IMR-90 (cell line): ENCODE results near the gene SGPL1. TPM values are rescaled to one million over a fixed set of nuclear protein-coding genes. Genes with fewer than 3 reads are reported as not detected.
A peak's percentile ranks its signal among the peaks of the same experiment; 100 is the strongest.

Experiments
- ATAC-seq: fragments of 200-7000 bp; cut with Tn5 transposase; 2 replicates; pipeline ENCODE4 v1.9.1; 2020; ENCODE audit warnings: low read depth, mild to moderate bottlenecking, moderate library complexity
- BruUV-seq: library from RNA; stranded (reverse); fragments of 400-500 nt; replicated peaks from 2 replicates; lab custom pipeline; 2021; lab: Mats Ljungman, UMichigan
- CTCF ChIA-PET: fragments of 300-600 bp; formaldehyde crosslinking; extraction: SDS; loops from one replicate; lab custom pipeline; 2021; ENCODE audit warnings: antibody characterized with exemption; lab: Yijun Ruan, JAX
- POLR2A ChIA-PET: fragments of 300-600 bp; sonication (Branson Sonifier 250); formaldehyde crosslinking; loops from one replicate; lab custom pipeline; 2022; ENCODE audit warnings: antibody characterized with exemption; ENCODE audit not compliant: unreplicated experiment; lab: Charles Lee
- DNase-seq: peaks from one replicate; pipeline ENCODE4 v3.0.0; 2013
- H2AFZ ChIP-seq: replicated peaks from 2 replicates; pipeline ENCODE3; 2013; ENCODE audit warnings: low read length, mild to moderate bottlenecking; ENCODE audit not compliant: poor library complexity
- H2AK5ac ChIP-seq: 2 replicates; pipeline ENCODE4 v1.6.1; 2013; ENCODE audit warnings: low read depth, low read length, inconsistent platforms
- H2AK9ac ChIP-seq: replicated peaks from 2 replicates; pipeline ENCODE3; 2013; ENCODE audit warnings: mild to moderate bottlenecking, low read depth, low read length, moderate library complexity; ENCODE audit not compliant: poor library complexity
- H2BK120ac ChIP-seq: 2 replicates; pipeline ENCODE4 v1.6.1; 2013; ENCODE audit warnings: low read depth, low read length, inconsistent platforms
- H2BK15ac ChIP-seq: 3 replicates; pipeline ENCODE4 v1.6.1; 2013; ENCODE audit warnings: low read depth, low read length, inconsistent platforms
- H2BK20ac ChIP-seq: 2 replicates; pipeline ENCODE4 v1.6.1; 2013; ENCODE audit warnings: low read depth, mild to moderate bottlenecking, inconsistent platforms, low read length, moderate library complexity
- H2BK5ac ChIP-seq: 2 replicates; pipeline ENCODE4 v1.6.1; 2013; ENCODE audit warnings: mild to moderate bottlenecking, low read depth, low read length, inconsistent platforms; ENCODE audit not compliant: poor library complexity, severe bottlenecking
- H3K14ac ChIP-seq: replicated peaks from 2 replicates; pipeline ENCODE4 v1.6.1; 2013; ENCODE audit warnings: low read depth, low read length, inconsistent platforms
- H3K18ac ChIP-seq: 2 replicates; pipeline ENCODE4 v1.6.1; 2013; ENCODE audit warnings: low read depth, low read length, control low read depth
- H3K23ac ChIP-seq: 2 replicates; pipeline ENCODE4 v1.6.1; 2013; ENCODE audit warnings: low read depth, low read length, inconsistent platforms
- H3K27ac ChIP-seq: 2 replicates; pipeline ENCODE4 v1.5.1; 2013; ENCODE audit warnings: mild to moderate bottlenecking, control low read depth, low read length; ENCODE audit not compliant: insufficient read depth
- H3K27me3 ChIP-seq: 2 replicates; pipeline ENCODE4 v1.6.1; 2013; ENCODE audit warnings: low read length; ENCODE audit not compliant: control insufficient read depth, insufficient read depth
- H3K36me3 ChIP-seq: 2 replicates; pipeline ENCODE4 v1.6.1; 2013; ENCODE audit warnings: low read length, mixed read lengths; ENCODE audit not compliant: control insufficient read depth, insufficient read depth
- H3K4ac ChIP-seq: 2 replicates; pipeline ENCODE4 v1.6.1; 2013; ENCODE audit warnings: low read depth, low read length, inconsistent platforms
- H3K4me1 ChIP-seq: 2 replicates; pipeline ENCODE4 v1.6.1; 2013; ENCODE audit warnings: low read length, mixed read lengths; ENCODE audit not compliant: control insufficient read depth, insufficient read depth
- H3K4me2 ChIP-seq: 2 replicates; pipeline ENCODE4 v1.6.1; 2013; ENCODE audit warnings: low read depth, mild to moderate bottlenecking, control low read depth, low read length, moderate library complexity
- H3K4me3 ChIP-seq: 2 replicates; pipeline ENCODE4 v1.5.1; 2013; ENCODE audit warnings: low read depth, mild to moderate bottlenecking, control low read depth, low read length, moderate library complexity; ENCODE audit not compliant: insufficient read depth
- H3K56ac ChIP-seq: 2 replicates; pipeline ENCODE4 v1.6.1; 2013; ENCODE audit warnings: low read length, inconsistent platforms; ENCODE audit not compliant: insufficient read depth; ENCODE audit errors: extremely low read depth
- H3K79me1 ChIP-seq, 2 experiments: 2 replicates each; pipeline ENCODE4 v1.6.1; 2013; ENCODE audit warnings: low read length in 2 of 2, inconsistent platforms in 1 of 2, low read depth in 1 of 2
- H3K9ac ChIP-seq: 2 replicates; pipeline ENCODE4 v1.6.1; 2013; ENCODE audit warnings: low read depth, low read length, control low read depth
- H3K9me1 ChIP-seq: 2 replicates; pipeline ENCODE4 v1.6.1; 2013; ENCODE audit warnings: low read length, inconsistent platforms; ENCODE audit not compliant: insufficient read depth
- H3K9me3 ChIP-seq: 2 replicates; pipeline ENCODE4 v1.6.1; 2013; ENCODE audit warnings: low read length; ENCODE audit not compliant: control insufficient read depth, insufficient read depth
- H4K20me1 ChIP-seq: 2 replicates; pipeline ENCODE4 v1.6.1; 2013; ENCODE audit warnings: low read length, inconsistent platforms; ENCODE audit not compliant: insufficient read depth
- H4K5ac ChIP-seq: 2 replicates; pipeline ENCODE4 v1.6.1; 2013; ENCODE audit warnings: mild to moderate bottlenecking, low read depth, low read length, control low read depth
- H4K8ac ChIP-seq, 2 experiments: 2 replicates each; pipeline ENCODE4 v1.6.1; 2013; ENCODE audit warnings: low read depth in 2 of 2, low read length in 2 of 2, control low read depth in 1 of 2, inconsistent platforms in 1 of 2
- H4K91ac ChIP-seq: 2 replicates; pipeline ENCODE4 v1.6.1; 2013; ENCODE audit warnings: low read depth, low read length, inconsistent platforms; ENCODE audit not compliant: insufficient read depth
- BHLHE40 ChIP-seq: fragments of 150-350 bp; IDR thresholded peaks from 2 replicates; pipeline ENCODE4 v1.6.1; 2016; ENCODE audit warnings: mild to moderate bottlenecking, low read depth, low read length
- CHD1 ChIP-seq: IDR thresholded peaks from 2 replicates; pipeline ENCODE4 v1.6.1; 2012; ENCODE audit warnings: low read depth, low read length, improper control_type of control experiment
- MAFK ChIP-seq: IDR thresholded peaks from 2 replicates; pipeline ENCODE4 v1.6.1; 2012; ENCODE audit warnings: low read depth, low read length, improper control_type of control experiment
- WGBS, 2 experiments: methylation state at CpG; one replicate each; pipeline versions ENCODE4 v1.1.5 to v1.1.7; 2013; ENCODE audit warnings: missing lambda C conversion rate in 2 of 2; ENCODE audit not compliant: insufficient read length in 1 of 2; ENCODE audit errors: extremely low coverage in 2 of 2; 5-methylcytosine and 5-hydroxymethylcytosine counted together
- dilution Hi-C: fragments of 300-500 bp; cut with HindIII; formaldehyde crosslinking; loops from one replicate; pipeline ENCODE4 v1.14.3; 2018; ENCODE audit warnings: low sequenced_read_pairs; ENCODE audit not compliant: unreplicated experiment
- in situ Hi-C: fragments of 300-500 bp; cut with MboI; formaldehyde crosslinking; loops from 3 replicates; pipeline ENCODE4 v1.14.3; 2019; ENCODE audit warnings: low sequenced_read_pairs, inconsistent platforms, mixed read lengths
- intact Hi-C: fragments of 100-400 bp; cut with micrococcal nuclease; formaldehyde crosslinking; loops from 2 replicates; pipeline ENCODE4 v1.10.0; 2022
- polyA plus RNA-seq, 3 experiments: library from polyadenylated mRNA; depleted of rRNA; stranded (reverse); fragments of >200 nt; gene quantifications; 2 replicates each; pipeline ENCODE4 v1.2.3, GENCODE V29; 2012; ENCODE audit warnings: low replicate concordance in 1 of 3
- total RNA-seq: library from RNA; depleted of rRNA; stranded (reverse); fragments of >200 nt; gene quantifications from 2 replicates; pipeline ENCODE4 v1.2.3, GENCODE V29; 2012

Gene SGPL1
- total and polyA plus RNA-seq, 2 of the 4 experiments (the other 2 are of a cell fraction): 12.2 to 26.7 TPM

DNA sequence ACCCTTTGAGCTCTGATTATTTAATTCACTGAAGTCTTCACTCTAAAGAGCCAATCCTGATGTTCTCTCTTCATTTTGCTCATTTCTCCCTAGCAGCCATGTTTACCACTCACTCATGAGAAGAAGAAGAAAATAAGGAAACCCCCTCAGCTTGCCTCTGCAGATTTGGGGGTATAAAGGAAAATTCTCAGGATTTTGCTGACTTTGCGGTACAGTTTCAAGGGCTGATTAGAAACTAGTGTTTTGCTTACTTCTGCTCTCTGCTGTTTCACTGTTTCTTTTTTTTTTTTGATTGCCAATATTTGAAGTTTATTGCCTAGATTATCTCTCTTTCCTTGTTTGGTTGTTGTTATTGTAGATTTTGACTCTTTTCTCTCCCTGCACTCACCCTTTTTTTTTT, 49.2 kb downstream of the SGPL1 start:
- H3K4me1 ChIP-seq: no peaks in the 10 kb centered on the region
- H2BK20ac ChIP-seq: no peak overlapping the region
- H3K23ac ChIP-seq: no peak overlapping the region
- H2BK5ac ChIP-seq: no peak overlapping the region
- no peak overlapping the region for H3K4me3 ChIP-seq
- no peak overlapping the region for H4K8ac ChIP-seq
- H3K9ac ChIP-seq: no peak overlapping the region
- WGBS, 2 experiments: no CpG with 5 or more reads among the region's 1 CpG
- no peak overlapping the region for H2BK120ac ChIP-seq
- peaks cover 4% of the 10 kb centered on the region; the same call in 1 of the 2 replicates for H3K9me1 ChIP-seq
- H3K27me3 ChIP-seq: no peaks in the 10 kb centered on the region
- no peak overlapping the region for H3K4ac ChIP-seq
- no peak overlapping the region for H4K5ac ChIP-seq
- H3K56ac ChIP-seq: no peak overlapping the region
- H4K91ac ChIP-seq: no peak overlapping the region
- POLR2A ChIA-PET: no interaction called here
- TF ChIP-seq CHD1: no peak
- TF ChIP-seq BHLHE40: no peak
- TF ChIP-seq MAFK: peak; percentile 88
- H3K14ac ChIP-seq: no peak overlapping the region
- in situ Hi-C loops: no loop called here
- H3K79me1 ChIP-seq: no peaks in the 10 kb centered on the region
- H2AK5ac ChIP-seq: no peak overlapping the region
- no peak overlapping the region for H2AK9ac ChIP-seq
- CTCF ChIA-PET: interaction anchor here (1.6 kb wide), 1 partner anchor 11 kb away, joined by 6 read pairs; no protein-coding TSS in a partner anchor
- no peak for ATAC-seq
- peaks cover 13% of the 10 kb centered on the region for H3K36me3 ChIP-seq
- no TSS peak for BruUV-seq
- H2BK15ac ChIP-seq: no peak overlapping the region
- no peak overlapping the region for H3K27ac ChIP-seq
- no peak overlapping the region for H3K18ac ChIP-seq
- H3K4me2 ChIP-seq: no peak overlapping the region
- H2AFZ ChIP-seq: no peak overlapping the region
- intact Hi-C loops: no loop called here
- H4K20me1 ChIP-seq: no peaks in the 10 kb centered on the region
- no peak for DNase-seq
- dilution Hi-C loops: no loop called here
- H3K9me3 ChIP-seq: no peaks in the 10 kb centered on the region
